ENCODE results near the gene BMP10.

DNA sequence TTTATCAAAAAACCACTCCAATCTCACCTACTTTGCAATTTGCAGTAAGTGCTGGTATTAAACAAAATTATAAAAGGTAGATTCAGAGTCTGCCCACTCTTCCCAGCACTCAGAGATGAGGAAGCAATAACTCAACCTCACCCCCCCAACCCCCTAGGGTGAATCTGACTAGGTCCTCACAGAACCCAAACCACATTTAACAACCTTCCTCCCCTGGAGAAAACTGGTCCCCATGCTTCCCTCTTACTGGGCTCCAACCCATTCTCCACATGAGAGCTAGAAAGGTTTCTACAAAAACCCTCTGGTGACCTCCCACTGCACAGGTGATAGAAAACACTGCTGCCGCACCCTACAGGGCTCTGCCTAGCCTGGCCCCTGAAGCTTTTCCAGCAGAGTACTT is 40.5 kb upstream of the BMP10 start:
- TF ChIP-seq, protein P1, sequence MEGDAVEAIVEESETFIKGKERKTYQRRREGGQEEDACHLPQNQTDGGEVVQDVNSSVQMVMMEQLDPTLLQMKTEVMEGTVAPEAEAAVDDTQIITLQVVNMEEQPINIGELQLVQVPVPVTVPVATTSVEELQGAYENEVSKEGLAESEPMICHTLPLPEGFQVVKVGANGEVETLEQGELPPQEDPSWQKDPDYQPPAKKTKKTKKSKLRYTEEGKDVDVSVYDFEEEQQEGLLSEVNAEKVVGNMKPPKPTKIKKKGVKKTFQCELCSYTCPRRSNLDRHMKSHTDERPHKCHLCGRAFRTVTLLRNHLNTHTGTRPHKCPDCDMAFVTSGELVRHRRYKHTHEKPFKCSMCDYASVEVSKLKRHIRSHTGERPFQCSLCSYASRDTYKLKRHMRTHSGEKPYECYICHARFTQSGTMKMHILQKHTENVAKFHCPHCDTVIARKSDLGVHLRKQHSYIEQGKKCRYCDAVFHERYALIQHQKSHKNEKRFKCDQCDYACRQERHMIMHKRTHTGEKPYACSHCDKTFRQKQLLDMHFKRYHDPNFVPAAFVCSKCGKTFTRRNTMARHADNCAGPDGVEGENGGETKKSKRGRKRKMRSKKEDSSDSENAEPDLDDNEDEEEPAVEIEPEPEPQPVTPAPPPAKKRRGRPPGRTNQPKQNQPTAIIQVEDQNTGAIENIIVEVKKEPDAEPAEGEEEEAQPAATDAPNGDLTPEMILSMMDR (IDR thresholded peaks at IDR 0.05; ENCODE audit: low read depth, low read length, poor library complexity, severe bottlenecking): no peak
- no peak for TF ChIP-seq EZH2phosphoT487 (IDR thresholded peaks at IDR 0.05; ENCODE audit: borderline replicate concordance, low read length)

Data from DOHH2 (cell line).